GM19035 (cell line): Measurements from ENCODE around the gene RSRC2.
A peak's percentile ranks its signal among the peaks of the same experiment; 100 is the strongest.
"Not testable (repeated sequence)": the region's sequence is repeated elsewhere in the genome, so short reads cannot be mapped to it uniquely, and the experiment has no call there.

Experiments
- ATAC-seq: cut with Tn5 transposase; IDR thresholded peaks from one replicate; pipeline ENCODE4 v1.9.1; 2021; ENCODE audit not compliant: unreplicated experiment

Gene RSRC2

GRCh38 chr12:122518908-122519307, 7.8 kb downstream of the RSRC2 start:
- no peak for ATAC-seq

GRCh38 chr12:122517877-122518276, 8.9 kb downstream of the RSRC2 start:
- no peak for ATAC-seq

GRCh38 chr12:122516544-122517361, 10.0 kb downstream of the RSRC2 start:
- ATAC-seq = no peak

GRCh38 chr12:122515275-122515674, 11.5 kb downstream of the RSRC2 start:
- ATAC-seq = no peak

GRCh38 chr12:122513660-122514059, 13.1 kb downstream of the RSRC2 start:
- no peak for ATAC-seq

- not testable (repeated sequence) for ATAC-seq
Measured at GRCh38 chr12:122513028-122513427, 13.7 kb downstream of the RSRC2 start.

GRCh38 chr12:122508163-122508562, 18.6 kb downstream of the RSRC2 start:
- no peak for ATAC-seq

GRCh38 chr12:122506393-122506938, 20.3 kb downstream of the RSRC2 start:
- no peak for ATAC-seq

- no peak for ATAC-seq
Measured at GRCh38 chr12:122505419-122506051, 21.2 kb downstream of the RSRC2 start.

- no peak for ATAC-seq
Measured at GRCh38 chr12:122503783-122504590, 22.7 kb downstream of the RSRC2 start.

GRCh38 chr12:122503147-122503751, 23.5 kb downstream of the RSRC2 start:
- no peak for ATAC-seq

- no peak for ATAC-seq
Measured at GRCh38 chr12:122501489-122501989, 25.2 kb downstream of the RSRC2 start.

- ATAC-seq = peak; percentile 94
Measured at GRCh38 chr12:122500685-122501488, 25.8 kb downstream of the RSRC2 start, which contains the start of gene ZCCHC8. ZCCHC8 (minus strand) TSS chr12:122500932; CDS start chr12:122500840, 92 bp downstream.

GRCh38 chr12:122499991-122500684, 26.6 kb downstream of the RSRC2 start:
- peak; percentile 18 for ATAC-seq

- no peak for ATAC-seq
Measured at GRCh38 chr12:122495258-122495657, 31.5 kb downstream of the RSRC2 start.

- ATAC-seq = not testable (repeated sequence)
Measured at GRCh38 chr12:122493222-122493621, 33.5 kb downstream of the RSRC2 start.

GRCh38 chr12:122491991-122492390, 34.7 kb downstream of the RSRC2 start:
- ATAC-seq = no peak

GRCh38 chr12:122489038-122489437, 37.7 kb downstream of the RSRC2 start:
- ATAC-seq = no peak

GRCh38 chr12:122487807-122488206, 38.9 kb downstream of the RSRC2 start:
- not testable (repeated sequence) for ATAC-seq
